GM19328 (cell line): ENCODE measurements around the gene SDK1.
"Not testable (repeated sequence)": the region's sequence is repeated elsewhere in the genome, so short reads cannot be mapped to it uniquely, and the experiment has no call there.

ENCODE experiments used
- ATAC-seq: cut with Tn5 transposase; IDR thresholded peaks from one replicate; pipeline ENCODE4 v1.9.1; 2021; ENCODE audit warnings: mild to moderate bottlenecking, moderate library complexity; ENCODE audit not compliant: unreplicated experiment

The SDK1 gene

DNA sequence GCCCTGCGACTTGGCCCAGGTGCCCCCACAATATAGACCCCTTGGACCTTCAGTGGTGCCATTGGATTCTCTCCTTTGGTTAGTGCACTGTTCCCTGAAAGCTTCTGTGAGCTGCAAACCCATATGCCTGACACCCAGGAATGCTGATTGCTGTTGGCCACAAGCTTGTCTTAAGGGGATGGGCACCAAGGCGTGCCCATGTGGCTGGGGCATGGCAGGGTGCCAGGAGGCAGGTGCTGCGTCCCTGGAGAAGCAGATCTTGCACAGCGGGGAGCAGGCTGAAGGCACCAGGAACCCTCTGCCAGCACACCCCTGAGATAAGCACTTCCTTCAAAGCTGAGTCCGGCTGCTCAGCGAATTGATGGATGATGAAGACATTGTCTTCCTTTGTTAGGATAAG is 411.8 kb downstream of the SDK1 start:
- ATAC-seq: no peak

DNA sequence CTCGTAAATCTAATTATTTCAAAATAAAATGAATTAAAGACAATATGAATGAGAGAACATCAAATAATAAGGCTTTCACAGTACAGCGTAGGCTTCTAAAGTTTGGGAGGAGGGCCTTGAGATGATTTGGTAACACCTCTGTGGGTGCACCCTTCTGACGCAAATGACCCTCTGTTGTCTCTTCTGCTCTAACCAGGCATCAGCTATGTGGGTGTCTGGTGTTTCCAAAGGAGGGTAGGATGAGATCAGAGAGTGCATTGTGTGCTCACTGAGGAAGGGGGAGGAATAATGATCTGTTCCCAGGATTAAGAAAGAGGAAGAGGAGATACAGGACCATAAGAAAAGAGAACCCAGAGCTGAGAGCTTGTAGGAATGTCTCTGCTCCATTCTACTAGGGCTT is 420.4 kb downstream of the SDK1 start:
- ATAC-seq: no peak

DNA sequence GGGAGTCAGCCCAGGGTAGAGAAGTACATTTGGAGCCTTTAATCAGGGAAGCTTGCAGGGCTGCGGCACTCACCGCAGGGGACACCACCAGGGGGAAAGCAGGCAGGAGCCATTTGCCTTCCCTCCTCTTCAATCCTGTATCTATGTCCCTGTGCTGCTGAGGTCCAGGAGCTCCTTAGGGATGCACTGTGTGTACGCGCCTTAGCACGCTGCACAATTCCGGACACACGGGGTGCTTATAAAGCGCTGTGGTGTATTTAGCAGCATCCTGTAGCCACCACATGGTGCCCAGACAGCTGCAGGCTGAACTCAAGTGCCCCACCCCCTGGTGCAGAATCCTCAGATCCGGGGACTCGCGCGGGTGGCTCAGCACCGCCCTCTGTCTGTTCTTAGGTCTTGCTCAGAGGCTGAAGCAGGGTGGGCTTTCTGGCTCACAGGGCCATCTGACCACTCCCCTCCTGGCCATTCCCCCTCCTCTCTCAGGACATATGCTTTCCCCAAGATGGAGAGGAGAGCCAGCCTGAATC is 421.4 kb downstream of the SDK1 start:
- no peak for ATAC-seq

GRCh38 chr7:3725155-3726059 is 424.4 kb downstream of the SDK1 start:
- no peak for ATAC-seq

- no peak for ATAC-seq
These were observed 429.2 kb downstream of the SDK1 start for GRCh38 chr7:3730276-3730675.

DNA sequence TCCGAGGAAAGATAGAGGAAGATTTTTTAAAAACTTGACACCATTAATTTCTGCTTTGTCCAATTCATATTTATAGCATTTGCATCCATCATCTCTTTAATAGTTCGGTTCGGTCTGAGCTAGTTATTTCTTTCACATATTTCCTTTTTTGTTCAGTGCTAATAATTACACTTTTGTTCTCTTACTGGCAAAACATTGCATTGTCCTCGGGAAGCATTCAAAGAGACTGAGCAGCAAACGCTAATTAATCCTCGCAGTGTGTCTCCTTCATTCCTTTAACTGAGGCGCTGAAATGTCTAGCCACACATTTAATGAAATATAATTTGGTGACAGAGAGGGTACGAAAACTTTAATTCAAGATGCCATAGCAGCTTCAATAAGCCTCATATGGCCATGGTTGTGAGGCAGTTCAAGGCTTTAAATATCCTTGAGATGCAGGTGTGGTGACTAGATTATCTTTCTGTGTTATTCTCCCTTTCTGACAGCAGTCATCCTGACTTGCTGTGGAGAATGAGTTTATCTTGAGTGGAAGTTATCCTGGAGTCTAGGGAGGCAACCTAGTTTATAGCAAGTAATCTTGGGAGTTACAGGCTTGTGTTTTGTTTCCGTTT is 431.4 kb downstream of the SDK1 start:
- no peak for ATAC-seq

DNA sequence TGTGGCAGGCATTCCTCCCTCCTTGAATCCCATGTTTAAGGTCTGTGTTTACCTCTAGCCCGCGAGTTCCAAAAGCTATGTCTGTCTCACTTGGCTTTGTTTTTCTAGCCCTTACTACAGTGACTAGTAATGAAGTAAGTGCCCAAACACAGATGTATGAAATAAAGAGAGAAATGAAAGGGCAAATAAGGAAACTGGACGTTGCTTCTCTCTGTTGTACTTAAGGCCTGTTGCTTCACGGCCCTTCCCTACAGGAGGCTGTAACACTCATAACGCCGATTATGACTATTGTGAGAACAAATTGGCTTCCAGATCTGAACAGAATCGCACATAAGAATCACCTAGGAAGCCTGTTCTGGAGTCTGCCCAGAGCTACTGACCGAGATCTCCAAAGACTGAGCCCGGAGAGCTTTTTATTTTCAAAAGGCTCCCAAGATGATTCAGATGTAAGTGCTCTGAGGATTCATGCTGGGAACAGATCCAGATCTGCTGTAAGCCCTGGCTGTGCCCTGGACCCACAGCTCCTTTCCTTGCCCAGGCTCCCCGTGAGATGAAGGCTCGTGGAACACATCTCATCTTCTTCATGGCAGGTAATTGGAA is 432.6 kb downstream of the SDK1 start:
- ATAC-seq: no peak

GRCh38 chr7:3738964-3739363 is 437.9 kb downstream of the SDK1 start:
- ATAC-seq: no peak

DNA sequence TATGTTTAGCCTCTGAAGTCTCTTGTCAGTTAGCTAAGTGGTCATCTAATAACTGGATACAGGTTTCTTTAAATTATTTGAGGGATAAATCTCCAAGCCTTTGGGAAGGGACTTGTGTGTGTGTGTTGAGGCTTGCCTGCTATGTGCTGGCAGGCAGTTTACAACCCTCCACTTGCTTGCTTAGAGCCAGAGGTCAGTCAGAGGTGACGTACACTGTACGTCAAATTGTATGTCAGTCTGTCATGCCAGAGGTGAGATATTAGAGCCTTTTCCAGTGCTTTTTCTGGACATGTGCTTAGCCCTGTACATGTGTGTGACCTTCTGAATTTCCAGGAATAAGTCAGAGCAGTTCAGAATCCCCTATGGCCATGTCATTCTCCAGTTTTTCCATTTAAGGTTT is 438.9 kb downstream of the SDK1 start:
- no peak for ATAC-seq

GRCh38 chr7:3747467-3747866 is 446.4 kb downstream of the SDK1 start:
- no peak for ATAC-seq

DNA sequence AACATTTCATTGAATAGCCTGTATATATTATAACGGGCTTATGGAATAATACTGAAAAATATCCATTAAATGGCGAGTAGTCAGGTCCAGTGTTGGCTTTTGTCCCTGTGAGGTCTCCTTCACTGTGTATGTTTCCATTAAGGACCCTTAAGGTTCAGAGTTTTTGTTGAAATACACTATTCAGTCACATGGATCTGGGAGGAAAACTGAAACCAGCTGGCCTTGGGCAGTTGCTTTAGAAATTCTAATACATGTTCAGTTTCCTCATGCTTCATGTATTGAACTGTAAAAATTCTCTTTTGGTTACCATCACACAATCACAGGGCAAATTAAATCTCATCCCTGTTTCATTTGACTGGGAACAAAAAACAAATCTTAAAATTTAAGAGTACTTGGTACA is 447.3 kb downstream of the SDK1 start:
- no peak for ATAC-seq

GRCh38 chr7:3753868-3754267 is 452.8 kb downstream of the SDK1 start:
- ATAC-seq: no peak

DNA sequence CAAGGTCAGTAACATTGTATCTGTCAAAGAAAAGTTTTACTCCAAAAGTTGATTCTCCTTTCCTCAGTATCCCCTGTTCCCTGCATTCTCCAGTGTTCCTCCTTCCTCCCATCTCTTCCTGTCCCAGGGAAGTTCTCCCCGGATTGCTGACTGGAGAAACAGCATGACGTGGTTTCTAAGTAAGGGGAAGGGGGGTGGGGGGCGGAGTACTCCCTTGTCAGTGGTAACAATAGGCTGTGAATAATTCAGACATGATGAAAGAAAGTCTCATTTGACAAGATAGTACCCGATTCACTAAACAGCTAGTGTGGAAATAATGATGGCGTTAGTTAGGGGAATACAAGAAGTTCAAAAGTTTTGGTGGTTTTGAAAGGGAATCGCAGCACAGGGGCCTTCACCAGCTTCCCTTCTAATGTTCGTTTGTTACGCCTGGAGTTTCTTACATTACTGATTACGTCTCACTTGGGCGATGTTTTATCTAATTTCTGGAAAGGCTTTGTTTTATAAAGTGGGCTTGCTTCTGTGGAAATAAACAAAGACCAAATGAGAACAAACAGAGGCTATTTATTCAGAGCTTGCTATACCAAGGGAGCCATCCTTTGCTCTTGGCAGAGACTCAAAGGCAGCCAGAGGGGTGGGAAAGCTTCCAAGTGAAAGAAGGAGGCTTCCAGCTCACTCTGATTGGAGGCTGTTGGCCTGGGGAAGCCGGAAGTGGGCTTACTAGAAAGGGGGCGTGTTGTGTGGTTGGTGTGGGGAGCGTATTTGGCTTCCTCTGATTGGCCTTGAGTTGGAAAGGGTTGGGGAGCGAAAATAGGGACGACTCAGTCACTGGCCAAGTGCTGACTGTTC is 453.7 kb downstream of the SDK1 start:
- no peak for ATAC-seq

GRCh38 chr7:3755778-3756453 is 454.9 kb downstream of the SDK1 start:
- not testable (repeated sequence) for ATAC-seq

DNA sequence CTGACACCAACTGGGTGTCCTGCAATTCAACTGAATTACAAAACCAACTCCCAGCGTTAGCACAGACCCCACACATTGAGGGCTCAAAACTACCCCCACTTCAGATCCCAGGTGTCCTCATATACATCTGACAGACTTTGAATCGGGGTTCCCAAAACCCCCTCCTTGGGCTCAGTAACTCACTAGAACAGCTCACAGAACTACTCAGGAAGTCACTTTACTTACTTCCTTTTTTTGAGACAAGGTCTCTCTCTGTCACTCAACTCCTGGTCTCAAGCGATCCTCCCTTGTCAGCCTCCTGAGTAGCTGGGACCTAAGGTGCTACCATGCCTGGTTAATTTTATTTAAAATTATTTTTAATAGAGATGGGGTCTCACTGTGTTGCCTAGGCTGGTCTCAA is 456.0 kb downstream of the SDK1 start:
- ATAC-seq: no peak

DNA sequence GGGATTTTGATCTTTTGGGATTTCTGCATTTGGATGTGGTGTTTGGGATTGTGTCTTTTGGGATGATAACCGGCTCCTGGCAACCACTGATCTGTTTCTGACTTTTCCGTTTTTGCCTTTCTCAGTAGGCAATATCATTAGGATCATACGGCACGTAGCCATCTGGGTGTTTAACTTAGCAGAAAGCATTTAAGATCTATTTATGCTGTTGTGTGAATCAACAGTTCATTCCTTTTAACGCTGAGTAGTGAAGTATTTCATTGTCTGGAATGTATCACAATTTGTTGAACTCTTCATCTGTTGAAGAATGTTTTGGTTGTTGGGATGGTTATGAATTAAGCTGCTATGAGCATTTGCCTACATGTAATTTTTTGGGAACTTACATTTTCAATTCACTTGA is 459.6 kb downstream of the SDK1 start:
- ATAC-seq: no peak

DNA sequence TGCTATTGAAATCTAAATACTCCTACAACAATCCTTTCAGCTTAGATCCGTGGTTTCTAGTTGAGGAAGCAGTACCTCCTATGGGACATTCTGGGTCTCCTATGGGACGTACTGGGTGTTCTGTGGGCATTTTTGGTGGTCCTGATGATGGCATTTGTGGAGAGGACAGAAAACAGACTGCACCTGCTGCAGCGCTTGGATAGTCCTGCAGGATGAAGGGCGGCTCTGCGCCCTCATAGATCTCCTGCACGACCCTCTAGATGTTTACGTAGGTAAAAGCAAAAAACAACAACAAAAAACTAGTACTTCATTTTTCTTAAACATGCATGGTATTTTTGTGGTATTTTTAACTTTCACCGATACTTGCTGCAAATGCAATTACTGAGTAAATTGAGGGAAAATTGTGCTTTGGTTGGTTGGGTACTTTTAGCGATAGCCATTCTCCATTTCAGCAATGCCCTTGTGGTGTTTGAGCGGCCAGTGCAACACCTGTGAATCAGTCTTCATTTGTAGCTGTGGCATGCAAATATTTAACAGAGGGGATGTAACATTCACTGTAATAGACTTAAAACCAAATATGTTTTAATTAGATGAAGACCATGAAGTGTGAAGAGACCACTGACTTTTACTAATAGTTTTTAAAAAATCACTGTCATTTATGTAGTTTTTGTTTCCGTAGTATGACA is 461.2 kb downstream of the SDK1 start:
- ATAC-seq: no peak

DNA sequence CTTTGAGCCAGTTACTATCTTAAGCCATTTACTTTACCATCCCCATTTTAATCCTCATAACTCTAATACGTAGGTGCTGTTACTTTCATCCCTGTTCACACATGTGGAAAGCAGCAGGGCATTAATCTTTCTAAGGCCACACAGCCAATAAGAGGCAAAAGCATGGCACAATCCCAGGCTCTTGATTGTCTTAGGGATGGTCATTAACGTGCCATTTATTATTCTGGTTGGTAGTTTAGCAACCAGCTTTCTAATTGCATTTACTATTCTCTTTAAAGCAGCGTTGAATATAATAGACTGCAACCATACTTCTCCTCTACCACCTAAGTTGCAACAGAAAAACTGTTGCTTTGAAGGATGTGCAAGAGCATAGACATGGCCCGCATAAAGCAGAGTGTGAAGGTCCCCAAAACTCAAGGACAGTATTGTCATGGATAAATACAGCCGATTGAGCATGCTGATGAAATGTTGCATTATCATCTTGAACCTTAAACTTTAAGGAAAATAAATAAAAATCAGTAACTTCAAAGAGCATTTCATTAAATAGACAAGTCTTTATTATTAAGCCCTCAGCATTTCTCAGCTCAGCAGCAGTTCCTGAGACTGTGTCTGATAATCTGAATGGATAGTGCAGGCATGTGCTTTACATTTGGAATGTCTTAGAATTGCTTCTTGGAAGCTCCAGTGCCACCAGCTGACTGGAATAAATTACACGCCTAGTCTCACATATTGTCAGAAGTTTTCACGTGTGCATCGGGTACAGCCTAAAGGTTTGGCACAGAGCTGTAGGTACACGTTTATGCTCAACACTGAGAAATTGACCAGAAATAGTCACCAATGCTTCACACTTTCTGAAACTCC is 467.1 kb downstream of the SDK1 start:
- no peak for ATAC-seq

- no peak for ATAC-seq
These were observed 470.9 kb downstream of the SDK1 start for GRCh38 chr7:3771906-3772305.
